IMR-90 (cell line): ENCODE results near the gene CECR2. TPM values are rescaled to one million over a fixed set of nuclear protein-coding genes. Genes with fewer than 3 reads are reported as not detected.

ENCODE experiments used
- ATAC-seq: fragments of 200-7000 bp; cut with Tn5 transposase; 2 replicates; pipeline ENCODE4 v1.9.1; 2020; ENCODE audit warnings: low read depth, mild to moderate bottlenecking, moderate library complexity
- BruUV-seq: library from RNA; stranded (reverse); fragments of 400-500 nt; replicated peaks from 2 replicates; lab custom pipeline; 2021; lab: Mats Ljungman, UMichigan
- CTCF ChIA-PET: fragments of 300-600 bp; formaldehyde crosslinking; extraction: SDS; loops from one replicate; lab custom pipeline; 2021; ENCODE audit warnings: antibody characterized with exemption; lab: Yijun Ruan, JAX
- POLR2A ChIA-PET: fragments of 300-600 bp; sonication (Branson Sonifier 250); formaldehyde crosslinking; loops from one replicate; lab custom pipeline; 2022; ENCODE audit warnings: antibody characterized with exemption; ENCODE audit not compliant: unreplicated experiment; lab: Charles Lee
- DNase-seq: peaks from one replicate; pipeline ENCODE4 v3.0.0; 2013
- H2AFZ ChIP-seq: replicated peaks from 2 replicates; pipeline ENCODE3; 2013; ENCODE audit warnings: low read length, mild to moderate bottlenecking; ENCODE audit not compliant: poor library complexity
- H2AK5ac ChIP-seq: 2 replicates; pipeline ENCODE4 v1.6.1; 2013; ENCODE audit warnings: low read depth, low read length, inconsistent platforms
- H2AK9ac ChIP-seq: replicated peaks from 2 replicates; pipeline ENCODE3; 2013; ENCODE audit warnings: mild to moderate bottlenecking, low read depth, low read length, moderate library complexity; ENCODE audit not compliant: poor library complexity
- H2BK120ac ChIP-seq: 2 replicates; pipeline ENCODE4 v1.6.1; 2013; ENCODE audit warnings: low read depth, low read length, inconsistent platforms
- H2BK15ac ChIP-seq: 3 replicates; pipeline ENCODE4 v1.6.1; 2013; ENCODE audit warnings: low read depth, low read length, inconsistent platforms
- H2BK20ac ChIP-seq: 2 replicates; pipeline ENCODE4 v1.6.1; 2013; ENCODE audit warnings: low read depth, mild to moderate bottlenecking, inconsistent platforms, low read length, moderate library complexity
- H2BK5ac ChIP-seq: 2 replicates; pipeline ENCODE4 v1.6.1; 2013; ENCODE audit warnings: mild to moderate bottlenecking, low read depth, low read length, inconsistent platforms; ENCODE audit not compliant: poor library complexity, severe bottlenecking
- H3K14ac ChIP-seq: replicated peaks from 2 replicates; pipeline ENCODE4 v1.6.1; 2013; ENCODE audit warnings: low read depth, low read length, inconsistent platforms
- H3K18ac ChIP-seq: 2 replicates; pipeline ENCODE4 v1.6.1; 2013; ENCODE audit warnings: low read depth, low read length, control low read depth
- H3K23ac ChIP-seq: 2 replicates; pipeline ENCODE4 v1.6.1; 2013; ENCODE audit warnings: low read depth, low read length, inconsistent platforms
- H3K27ac ChIP-seq: 2 replicates; pipeline ENCODE4 v1.5.1; 2013; ENCODE audit warnings: mild to moderate bottlenecking, control low read depth, low read length; ENCODE audit not compliant: insufficient read depth
- H3K27me3 ChIP-seq: 2 replicates; pipeline ENCODE4 v1.6.1; 2013; ENCODE audit warnings: low read length; ENCODE audit not compliant: control insufficient read depth, insufficient read depth
- H3K36me3 ChIP-seq: 2 replicates; pipeline ENCODE4 v1.6.1; 2013; ENCODE audit warnings: low read length, mixed read lengths; ENCODE audit not compliant: control insufficient read depth, insufficient read depth
- H3K4ac ChIP-seq: 2 replicates; pipeline ENCODE4 v1.6.1; 2013; ENCODE audit warnings: low read depth, low read length, inconsistent platforms
- H3K4me1 ChIP-seq: 2 replicates; pipeline ENCODE4 v1.6.1; 2013; ENCODE audit warnings: low read length, mixed read lengths; ENCODE audit not compliant: control insufficient read depth, insufficient read depth
- H3K4me2 ChIP-seq: 2 replicates; pipeline ENCODE4 v1.6.1; 2013; ENCODE audit warnings: low read depth, mild to moderate bottlenecking, control low read depth, low read length, moderate library complexity
- H3K4me3 ChIP-seq: 2 replicates; pipeline ENCODE4 v1.5.1; 2013; ENCODE audit warnings: low read depth, mild to moderate bottlenecking, control low read depth, low read length, moderate library complexity; ENCODE audit not compliant: insufficient read depth
- H3K56ac ChIP-seq: 2 replicates; pipeline ENCODE4 v1.6.1; 2013; ENCODE audit warnings: low read length, inconsistent platforms; ENCODE audit not compliant: insufficient read depth; ENCODE audit errors: extremely low read depth
- H3K79me1 ChIP-seq, 2 experiments: 2 replicates each; pipeline ENCODE4 v1.6.1; 2013; ENCODE audit warnings: low read length in 2 of 2, inconsistent platforms in 1 of 2, low read depth in 1 of 2
- H3K9ac ChIP-seq: 2 replicates; pipeline ENCODE4 v1.6.1; 2013; ENCODE audit warnings: low read depth, low read length, control low read depth
- H3K9me1 ChIP-seq: 2 replicates; pipeline ENCODE4 v1.6.1; 2013; ENCODE audit warnings: low read length, inconsistent platforms; ENCODE audit not compliant: insufficient read depth
- H3K9me3 ChIP-seq: 2 replicates; pipeline ENCODE4 v1.6.1; 2013; ENCODE audit warnings: low read length; ENCODE audit not compliant: control insufficient read depth, insufficient read depth
- H4K20me1 ChIP-seq: 2 replicates; pipeline ENCODE4 v1.6.1; 2013; ENCODE audit warnings: low read length, inconsistent platforms; ENCODE audit not compliant: insufficient read depth
- H4K5ac ChIP-seq: 2 replicates; pipeline ENCODE4 v1.6.1; 2013; ENCODE audit warnings: mild to moderate bottlenecking, low read depth, low read length, control low read depth
- H4K8ac ChIP-seq, 2 experiments: 2 replicates each; pipeline ENCODE4 v1.6.1; 2013; ENCODE audit warnings: low read depth in 2 of 2, low read length in 2 of 2, control low read depth in 1 of 2, inconsistent platforms in 1 of 2
- H4K91ac ChIP-seq: 2 replicates; pipeline ENCODE4 v1.6.1; 2013; ENCODE audit warnings: low read depth, low read length, inconsistent platforms; ENCODE audit not compliant: insufficient read depth
- BHLHE40 ChIP-seq: fragments of 150-350 bp; IDR thresholded peaks from 2 replicates; pipeline ENCODE4 v1.6.1; 2016; ENCODE audit warnings: mild to moderate bottlenecking, low read depth, low read length
- CEBPB ChIP-seq: IDR thresholded peaks from 2 replicates; pipeline ENCODE4 v1.6.1; 2012; ENCODE audit warnings: low read depth, low read length, improper control_type of control experiment
- CHD1 ChIP-seq: IDR thresholded peaks from 2 replicates; pipeline ENCODE4 v1.6.1; 2012; ENCODE audit warnings: low read depth, low read length, improper control_type of control experiment
- MAFK ChIP-seq: IDR thresholded peaks from 2 replicates; pipeline ENCODE4 v1.6.1; 2012; ENCODE audit warnings: low read depth, low read length, improper control_type of control experiment
- NFE2L2 ChIP-seq: fragments of 150-350 bp; IDR thresholded peaks from 2 replicates; pipeline ENCODE4 v1.6.1; 2016; ENCODE audit warnings: low read depth, mild to moderate bottlenecking, low read length
- RCOR1 ChIP-seq: IDR thresholded peaks from 2 replicates; pipeline ENCODE4 v1.6.1; 2012; ENCODE audit warnings: mild to moderate bottlenecking, low read length, improper control_type of control experiment; ENCODE audit not compliant: insufficient replicate concordance
- SMC3 ChIP-seq: fragments of 150-350 bp; IDR thresholded peaks from 2 replicates; pipeline ENCODE4 v1.6.1; 2016; ENCODE audit warnings: low read depth, mild to moderate bottlenecking, antibody characterized with exemption, low read length, moderate library complexity
- WGBS, 2 experiments: methylation state at CpG; one replicate each; pipeline versions ENCODE4 v1.1.5 to v1.1.7; 2013; ENCODE audit warnings: missing lambda C conversion rate in 2 of 2; ENCODE audit not compliant: insufficient read length in 1 of 2; ENCODE audit errors: extremely low coverage in 2 of 2; 5-methylcytosine and 5-hydroxymethylcytosine counted together
- dilution Hi-C: fragments of 300-500 bp; cut with HindIII; formaldehyde crosslinking; loops from one replicate; pipeline ENCODE4 v1.14.3; 2018; ENCODE audit warnings: low sequenced_read_pairs; ENCODE audit not compliant: unreplicated experiment
- in situ Hi-C: fragments of 300-500 bp; cut with MboI; formaldehyde crosslinking; loops from 3 replicates; pipeline ENCODE4 v1.14.3; 2019; ENCODE audit warnings: low sequenced_read_pairs, inconsistent platforms, mixed read lengths
- intact Hi-C: fragments of 100-400 bp; cut with micrococcal nuclease; formaldehyde crosslinking; loops from 2 replicates; pipeline ENCODE4 v1.10.0; 2022
- polyA plus RNA-seq, 3 experiments: library from polyadenylated mRNA; depleted of rRNA; stranded (reverse); fragments of >200 nt; gene quantifications; 2 replicates each; pipeline ENCODE4 v1.2.3, GENCODE V29; 2012; ENCODE audit warnings: low replicate concordance in 1 of 3
- total RNA-seq: library from RNA; depleted of rRNA; stranded (reverse); fragments of >200 nt; gene quantifications from 2 replicates; pipeline ENCODE4 v1.2.3, GENCODE V29; 2012
- TF ChIP-seq, protein P1 (sequence below): conservative IDR thresholded peaks from 2 replicates; pipeline ENCODE4 v1.5.1; 2012; ENCODE audit warnings: mild to moderate bottlenecking, low read depth, low read length, improper control_type of control experiment
- TF ChIP-seq, protein P2 (sequence below): fragments of 150-350 bp; IDR thresholded peaks from 2 replicates; pipeline ENCODE4 v1.6.1; 2017; ENCODE audit warnings: mild to moderate bottlenecking, antibody characterized with exemption, low read length, low read depth

Gene CECR2
- total and polyA plus RNA-seq, 2 of the 4 experiments (the other 2 are of a cell fraction), result under 0.01 TPM; not detected in 1

DNA sequence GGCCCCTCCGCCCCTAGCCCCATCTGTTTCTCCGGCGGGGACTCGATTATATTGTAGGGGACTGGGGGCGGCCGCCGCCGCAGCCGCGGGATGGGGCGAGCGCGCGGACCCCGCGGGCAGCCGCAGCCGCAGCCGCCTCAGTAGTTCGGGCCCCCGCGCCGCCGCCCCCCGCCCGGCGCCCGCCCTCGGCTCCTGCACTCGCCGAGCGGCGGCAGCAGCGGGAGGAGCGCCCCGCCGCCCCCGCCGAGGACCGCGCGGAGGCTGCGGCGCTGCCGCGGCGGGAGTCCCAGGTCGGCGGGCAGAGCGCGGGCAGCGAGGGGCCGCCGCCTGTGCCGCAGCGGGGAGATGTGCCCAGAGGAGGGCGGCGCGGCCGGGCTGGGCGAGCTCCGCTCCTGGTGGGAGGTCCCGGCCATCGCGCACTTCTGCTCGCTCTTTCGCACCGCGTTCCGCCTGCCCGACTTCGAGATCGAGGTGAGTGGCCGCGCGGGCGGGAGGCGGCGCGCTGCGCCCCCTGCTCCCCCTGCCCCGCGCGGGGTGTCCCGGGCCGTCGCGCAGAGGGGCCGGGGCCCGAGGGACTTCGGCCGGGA, at the start of gene CECR2 (continued):
- TF ChIP-seq, protein P1, sequence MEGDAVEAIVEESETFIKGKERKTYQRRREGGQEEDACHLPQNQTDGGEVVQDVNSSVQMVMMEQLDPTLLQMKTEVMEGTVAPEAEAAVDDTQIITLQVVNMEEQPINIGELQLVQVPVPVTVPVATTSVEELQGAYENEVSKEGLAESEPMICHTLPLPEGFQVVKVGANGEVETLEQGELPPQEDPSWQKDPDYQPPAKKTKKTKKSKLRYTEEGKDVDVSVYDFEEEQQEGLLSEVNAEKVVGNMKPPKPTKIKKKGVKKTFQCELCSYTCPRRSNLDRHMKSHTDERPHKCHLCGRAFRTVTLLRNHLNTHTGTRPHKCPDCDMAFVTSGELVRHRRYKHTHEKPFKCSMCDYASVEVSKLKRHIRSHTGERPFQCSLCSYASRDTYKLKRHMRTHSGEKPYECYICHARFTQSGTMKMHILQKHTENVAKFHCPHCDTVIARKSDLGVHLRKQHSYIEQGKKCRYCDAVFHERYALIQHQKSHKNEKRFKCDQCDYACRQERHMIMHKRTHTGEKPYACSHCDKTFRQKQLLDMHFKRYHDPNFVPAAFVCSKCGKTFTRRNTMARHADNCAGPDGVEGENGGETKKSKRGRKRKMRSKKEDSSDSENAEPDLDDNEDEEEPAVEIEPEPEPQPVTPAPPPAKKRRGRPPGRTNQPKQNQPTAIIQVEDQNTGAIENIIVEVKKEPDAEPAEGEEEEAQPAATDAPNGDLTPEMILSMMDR, result no peak

DNA sequence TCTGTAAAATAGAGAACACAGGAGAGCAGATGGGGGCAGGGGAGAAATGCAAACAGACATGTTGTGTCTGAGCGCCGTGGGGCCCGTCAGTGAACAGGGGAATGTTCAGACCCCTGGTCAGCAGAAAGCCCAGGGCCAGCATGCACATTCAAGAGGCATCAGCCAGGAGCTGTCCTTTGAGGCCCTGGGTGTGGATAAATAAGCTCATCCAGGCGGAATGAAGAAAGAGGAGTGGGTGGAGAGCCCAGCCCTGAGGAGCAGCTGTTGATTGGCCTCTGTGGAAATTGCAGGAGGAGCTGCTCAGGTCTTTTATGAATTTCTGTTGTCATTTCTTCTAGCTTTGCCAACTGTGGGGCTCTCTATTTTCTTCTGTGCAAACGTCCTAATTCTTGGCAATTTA, 49.7 kb upstream of the CECR2 start:
- Histone ChIP-seq H4K5ac (no peak overlapping the region), H2AFZ (no peak overlapping the region), H3K9me3 (no peaks in the 10 kb centered on the region), H3K4me1 (no peaks in the 10 kb centered on the region), H3K9ac (no peak overlapping the region), H3K79me1 (no peaks in the 10 kb centered on the region), H2AK9ac (no peak overlapping the region), H4K20me1 (no peaks in the 10 kb centered on the region), H3K4ac (no peak overlapping the region), H2BK5ac (no peak overlapping the region), H2AK5ac (no peak overlapping the region), H3K18ac (no peak overlapping the region), H4K8ac (no peak overlapping the region), H3K4me3 (no peak overlapping the region), H3K9me1 (no peaks in the 10 kb centered on the region), H3K14ac (no peak overlapping the region), H2BK120ac (no peak overlapping the region), H3K27ac (no peak overlapping the region), H3K27me3 (no peaks in the 10 kb centered on the region), H4K91ac (no peak overlapping the region), H3K56ac (no peak overlapping the region), H3K36me3 (no peaks in the 10 kb centered on the region), H2BK15ac (no peak overlapping the region), H3K23ac (no peak overlapping the region), H3K4me2 (no peak overlapping the region), H2BK20ac (no peak overlapping the region)
- TF ChIP-seq CEBPB (no peak), NFE2L2 (no peak), BHLHE40 (no peak), MAFK (no peak), SMC3 (no peak), CHD1 (no peak), RCOR1 (no peak)
- TF ChIP-seq, protein P2, sequence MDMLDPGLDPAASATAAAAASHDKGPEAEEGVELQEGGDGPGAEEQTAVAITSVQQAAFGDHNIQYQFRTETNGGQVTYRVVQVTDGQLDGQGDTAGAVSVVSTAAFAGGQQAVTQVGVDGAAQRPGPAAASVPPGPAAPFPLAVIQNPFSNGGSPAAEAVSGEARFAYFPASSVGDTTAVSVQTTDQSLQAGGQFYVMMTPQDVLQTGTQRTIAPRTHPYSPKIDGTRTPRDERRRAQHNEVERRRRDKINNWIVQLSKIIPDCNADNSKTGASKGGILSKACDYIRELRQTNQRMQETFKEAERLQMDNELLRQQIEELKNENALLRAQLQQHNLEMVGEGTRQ, result no peak
- in situ Hi-C loops (no loop called here), dilution Hi-C loops (no loop called here), intact Hi-C loops (no loop called here)
- CTCF ChIA-PET, result no interaction called here
- no TSS peak for BruUV-seq
- ATAC-seq (no peak), DNase-seq (no peak)
- no CpG with 5 or more reads among the region's 5 CpGs for WGBS, 2 experiments
- POLR2A ChIA-PET, result no interaction called here
